HG03460 (cell line): ENCODE measurements around the gene PRKD1.
A peak's percentile ranks its signal among the peaks of the same experiment; 100 is the strongest.

ENCODE experiments used
- ATAC-seq: cut with Tn5 transposase; IDR thresholded peaks from one replicate; pipeline ENCODE4 v1.9.1; 2021; ENCODE audit not compliant: unreplicated experiment

The PRKD1 gene

DNA sequence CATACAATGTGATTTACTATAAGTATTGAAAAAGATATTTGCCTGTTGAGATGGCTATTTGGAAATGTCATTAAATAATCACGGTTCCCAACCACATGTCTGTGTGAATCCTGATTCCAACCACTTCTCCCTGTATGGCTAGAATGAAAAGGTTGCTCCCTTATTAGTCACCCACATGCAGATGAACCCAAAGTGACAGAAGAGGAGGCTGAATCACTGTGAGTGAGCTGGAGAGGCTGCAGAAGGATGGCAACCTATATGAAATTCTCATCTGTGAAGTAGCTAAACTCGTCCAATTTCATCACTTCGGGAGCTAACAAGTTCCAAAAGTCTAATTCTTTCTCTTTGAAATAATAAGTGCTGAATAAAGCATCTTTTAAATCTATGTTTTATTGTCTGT is 300.5 kb downstream of the PRKD1 start:
- no peak for ATAC-seq

DNA sequence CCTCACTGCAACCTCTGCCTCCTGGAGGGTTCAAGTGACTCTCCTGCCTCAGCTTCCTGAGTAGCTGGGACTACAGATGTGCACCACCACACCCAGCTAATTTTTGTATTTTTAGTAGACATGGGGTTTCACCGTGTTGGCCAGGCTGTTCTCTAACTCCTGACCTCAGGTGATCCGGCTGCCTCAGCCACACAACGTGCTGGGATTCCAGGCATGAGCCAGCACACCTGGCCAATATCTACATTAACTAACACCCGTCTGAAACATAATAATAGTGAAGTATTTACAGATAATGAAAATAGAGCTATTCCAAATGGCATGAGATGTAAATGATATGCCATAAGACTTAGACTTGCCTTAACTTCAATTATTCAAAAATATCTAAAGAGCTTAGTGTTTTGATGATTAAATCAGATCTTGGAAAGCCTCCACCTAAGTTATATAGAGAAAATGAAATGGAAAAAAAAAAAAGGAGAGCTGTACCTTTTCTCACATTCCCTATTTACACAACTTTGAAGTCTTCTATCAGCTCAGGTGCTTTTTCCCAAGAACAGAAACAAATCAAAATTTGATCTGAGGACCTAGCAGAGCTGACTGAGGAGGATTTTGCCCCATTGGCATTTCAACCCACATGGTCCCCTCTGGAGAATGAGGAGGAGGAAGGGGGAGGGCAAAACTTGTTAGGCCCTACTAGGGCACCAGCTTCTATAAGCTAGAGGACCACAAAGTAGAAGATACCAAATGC is 309.2 kb downstream of the PRKD1 start:
- no peak for ATAC-seq

DNA sequence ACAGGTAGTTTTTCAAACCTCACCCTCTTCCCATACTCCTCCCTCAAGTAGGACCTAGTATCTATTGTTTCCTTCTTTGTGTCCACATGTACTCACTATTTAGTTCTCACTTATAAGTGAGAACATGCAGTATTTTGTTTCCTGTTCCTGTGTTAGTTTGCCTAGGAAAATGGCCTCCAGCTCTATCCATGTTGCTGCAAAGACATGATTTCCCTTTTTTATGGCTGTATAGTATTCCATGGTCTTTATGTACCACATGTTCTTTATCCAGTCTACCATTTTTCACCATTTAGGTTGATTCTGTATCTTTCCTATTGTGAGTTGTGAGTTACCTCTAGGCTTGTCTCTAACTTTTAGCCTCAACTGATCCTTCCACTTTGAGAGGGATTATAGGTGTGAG is 310.7 kb downstream of the PRKD1 start:
- no peak for ATAC-seq

DNA sequence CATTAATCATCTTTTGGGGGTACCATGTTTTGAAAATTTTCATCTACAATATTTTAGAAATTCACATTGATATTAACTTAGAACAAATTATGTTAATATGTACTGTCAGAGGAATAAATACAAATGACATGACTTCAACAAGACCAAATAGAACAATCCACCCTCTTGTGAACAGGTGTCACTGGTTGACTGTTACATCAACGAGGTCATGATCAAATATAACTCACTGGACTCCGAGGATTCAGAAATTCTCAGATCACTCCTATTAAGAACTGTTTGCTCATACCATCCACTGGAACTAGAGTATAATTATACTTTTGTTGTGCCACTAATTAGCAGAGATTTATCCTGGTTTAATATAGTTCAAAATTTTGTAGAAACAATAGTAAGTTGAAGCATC is 318.8 kb downstream of the PRKD1 start:
- ATAC-seq = no peak

DNA sequence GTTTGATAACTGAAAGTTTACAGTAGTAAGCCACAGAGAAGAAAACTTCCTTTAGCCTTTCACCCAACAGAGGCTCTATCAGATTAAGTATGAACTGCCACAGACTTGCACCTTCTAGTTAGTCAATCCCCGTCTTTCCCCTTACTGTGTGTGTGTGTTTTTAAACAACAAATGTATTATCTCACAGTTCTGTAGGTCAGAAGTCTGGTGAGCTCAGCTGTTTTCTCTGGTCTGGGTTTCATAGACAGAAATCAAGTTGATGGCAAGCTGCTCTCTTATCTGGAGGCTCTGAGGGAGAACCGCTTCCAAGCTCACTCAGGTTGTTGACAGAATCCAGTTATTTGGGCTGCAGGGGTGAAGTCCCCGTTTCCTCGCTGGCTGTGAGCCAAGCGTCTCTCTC is 320.5 kb downstream of the PRKD1 start:
- no peak for ATAC-seq

DNA sequence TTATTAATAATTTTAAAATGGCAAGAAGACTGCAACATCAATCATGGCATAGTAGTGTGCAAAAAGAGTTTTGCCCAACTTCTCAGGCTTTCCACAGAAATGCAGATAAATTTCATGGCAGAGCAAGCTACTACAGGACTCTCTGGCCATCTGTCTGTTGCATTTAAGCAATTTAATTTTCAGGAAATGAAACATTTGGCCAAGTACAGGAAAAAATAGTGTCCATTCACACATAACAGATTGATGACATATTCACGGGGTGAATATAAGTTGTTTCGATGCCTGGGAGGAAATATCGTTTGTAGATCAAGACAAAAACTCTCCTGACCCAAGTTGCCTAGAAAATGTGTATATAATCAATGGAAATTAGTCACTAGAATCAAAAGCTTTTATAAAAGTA is 324.0 kb downstream of the PRKD1 start:
- ATAC-seq = no peak

DNA sequence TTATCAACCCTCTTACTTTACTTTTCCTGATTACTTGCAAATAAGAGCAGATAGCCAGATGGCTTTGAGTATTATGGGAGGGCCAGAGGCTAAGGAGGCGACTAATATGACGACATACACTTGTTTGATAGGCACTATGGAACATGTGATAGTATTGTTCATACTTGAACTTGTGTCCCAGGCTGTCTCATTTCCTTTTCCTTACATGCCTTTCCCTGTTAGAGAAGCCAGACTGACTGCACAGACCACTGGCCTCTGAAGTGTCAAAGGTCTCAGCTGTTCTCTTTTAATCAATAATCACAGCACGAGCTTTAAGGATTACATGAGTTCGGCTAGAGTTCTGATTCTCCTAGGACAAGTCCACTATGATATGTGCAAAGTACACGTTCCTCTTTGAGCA is 326.0 kb downstream of the PRKD1 start:
- no peak for ATAC-seq

DNA sequence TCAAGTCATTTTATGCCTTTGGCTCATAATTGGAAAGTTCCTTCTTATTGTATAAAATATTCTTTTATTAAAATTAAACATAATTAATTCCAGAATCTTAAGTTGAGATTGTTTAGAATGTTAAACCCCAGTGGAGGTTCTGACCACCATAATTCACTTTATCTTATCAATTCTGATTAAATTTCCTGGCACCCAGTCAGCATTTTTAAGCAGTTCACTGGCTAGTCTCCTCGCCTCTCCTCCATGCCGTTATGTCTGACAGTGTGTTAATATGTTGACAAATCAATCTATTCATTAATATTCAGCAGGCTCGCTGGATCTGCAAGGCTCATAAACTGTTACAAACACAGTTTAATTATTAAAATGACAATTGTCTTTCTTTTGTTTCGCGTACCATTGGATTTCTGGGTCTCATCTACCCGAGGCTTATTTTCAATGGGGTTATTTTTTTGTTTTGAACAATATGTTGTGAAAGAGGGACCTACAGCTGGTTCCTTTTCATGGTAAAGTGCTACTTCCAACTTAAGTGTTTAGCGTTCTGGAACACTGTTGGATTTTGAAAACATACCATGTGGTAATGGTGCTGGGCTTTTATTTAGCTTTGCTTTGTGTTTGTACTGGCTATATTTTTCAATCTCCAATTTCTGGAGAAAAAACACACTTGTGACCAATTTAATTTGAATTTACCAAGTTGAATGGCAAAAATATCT is 339.7 kb downstream of the PRKD1 start:
- ATAC-seq = no peak

DNA sequence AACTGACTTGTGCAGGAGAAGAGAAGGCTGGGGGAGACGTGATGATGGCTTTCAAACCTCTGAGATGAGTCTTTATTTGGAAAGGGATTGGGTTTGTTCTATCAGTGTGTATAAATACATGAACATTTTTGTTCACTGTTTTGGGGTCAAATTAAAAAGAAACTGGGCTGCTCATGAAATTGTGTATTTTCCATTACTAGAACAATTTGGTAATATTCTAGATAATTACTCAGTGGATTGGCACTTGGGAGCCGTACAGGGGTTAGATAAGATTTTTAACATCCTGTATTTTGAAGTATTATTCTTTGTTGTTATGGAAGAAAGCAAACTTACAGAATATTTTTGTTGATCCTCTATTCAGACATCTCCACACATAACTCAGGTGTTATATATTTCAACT is 340.6 kb downstream of the PRKD1 start:
- no peak for ATAC-seq

DNA sequence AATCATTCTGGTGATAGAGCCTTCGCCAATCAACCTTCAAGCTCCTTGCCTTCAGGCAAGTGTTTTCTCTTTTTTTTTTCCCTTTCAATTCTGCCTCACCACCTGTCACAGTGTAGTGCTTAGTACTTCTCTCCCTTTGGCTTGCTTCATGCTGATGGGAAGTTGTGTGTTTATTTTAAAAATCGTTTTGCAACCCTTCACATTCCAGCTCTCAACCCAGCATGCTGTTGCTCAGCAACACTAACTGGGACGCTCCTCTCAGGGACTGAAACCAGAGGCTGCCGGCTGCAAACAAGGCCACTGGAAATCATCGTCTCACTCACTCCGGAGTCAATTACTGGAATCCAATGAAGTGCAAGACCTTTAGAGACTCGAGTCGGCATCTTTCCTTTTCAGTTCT is 342.7 kb downstream of the PRKD1 start:
- no peak for ATAC-seq

DNA sequence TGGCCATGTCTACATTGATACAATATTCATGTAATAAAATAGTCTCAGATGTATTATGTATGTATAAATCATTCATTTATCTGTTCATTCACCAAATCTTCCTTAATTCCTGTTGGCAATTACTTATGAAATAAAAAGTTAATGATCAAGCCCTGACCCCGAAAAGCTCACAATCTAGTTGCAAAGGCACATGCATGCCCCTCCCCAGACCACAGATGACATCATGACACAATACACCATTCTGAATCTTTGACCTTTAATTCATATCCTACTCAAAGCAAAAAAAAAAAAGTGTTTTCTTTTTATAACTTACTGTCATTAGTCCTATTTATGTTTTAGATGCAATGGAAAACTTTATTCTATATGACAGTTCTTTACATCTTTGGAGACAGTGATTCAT is 346.9 kb downstream of the PRKD1 start:
- ATAC-seq = no peak

DNA sequence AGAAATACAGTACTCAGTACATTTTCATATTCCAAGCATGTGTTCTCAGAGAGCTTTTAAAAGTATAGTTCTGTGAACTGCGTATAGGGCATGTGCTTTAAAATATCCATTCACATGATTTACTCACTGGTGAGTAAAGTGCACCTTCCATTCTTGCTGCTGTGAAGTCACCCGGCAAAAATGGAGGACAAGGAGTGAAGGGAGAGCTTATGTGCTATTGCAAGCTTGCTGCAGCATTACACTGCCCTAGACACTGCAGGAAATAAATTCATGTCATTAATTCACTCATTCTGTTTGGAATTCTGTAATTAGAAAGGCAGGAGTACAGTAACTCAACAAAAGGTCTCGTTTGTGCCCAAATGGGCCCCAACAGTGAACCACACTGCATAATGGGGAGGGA is 347.8 kb downstream of the PRKD1 start:
- no peak for ATAC-seq

DNA sequence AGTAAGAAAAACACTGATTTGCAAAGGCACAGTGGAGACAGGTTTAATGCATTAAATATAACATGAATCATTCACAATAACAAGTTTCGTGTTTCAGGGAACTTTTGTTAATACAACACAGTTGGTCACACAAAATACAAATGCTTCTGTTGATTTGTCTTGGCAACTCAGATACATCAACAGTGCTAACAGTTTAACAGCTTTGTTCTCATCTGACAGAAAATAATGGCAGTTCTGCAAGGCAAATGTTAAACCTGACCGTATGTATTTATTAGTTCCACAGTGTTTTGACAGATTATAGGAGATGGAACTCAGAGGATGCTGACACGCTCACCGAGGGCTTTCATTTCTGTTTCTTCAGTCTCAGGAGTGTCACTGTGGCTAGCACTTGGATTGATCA is 350.7 kb downstream of the PRKD1 start:
- no peak for ATAC-seq

DNA sequence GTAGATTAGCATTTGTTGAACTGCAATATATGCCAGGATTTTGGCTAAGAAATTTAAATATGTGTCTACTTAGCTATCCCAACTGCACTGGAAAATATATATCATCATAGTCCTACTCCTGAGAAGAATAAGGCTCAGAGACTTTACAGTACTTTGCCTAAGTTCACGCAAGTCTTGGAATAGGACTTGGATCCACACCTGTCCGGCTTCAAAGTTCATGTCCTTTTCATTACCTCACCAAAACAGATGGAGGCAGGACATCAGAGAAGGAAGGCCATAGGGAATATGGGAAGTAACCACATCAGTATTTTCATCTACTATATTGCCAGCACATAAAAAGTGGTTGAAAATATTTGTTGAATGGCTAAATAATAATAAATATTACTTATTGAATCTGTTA is 358.5 kb downstream of the PRKD1 start:
- no peak for ATAC-seq

DNA sequence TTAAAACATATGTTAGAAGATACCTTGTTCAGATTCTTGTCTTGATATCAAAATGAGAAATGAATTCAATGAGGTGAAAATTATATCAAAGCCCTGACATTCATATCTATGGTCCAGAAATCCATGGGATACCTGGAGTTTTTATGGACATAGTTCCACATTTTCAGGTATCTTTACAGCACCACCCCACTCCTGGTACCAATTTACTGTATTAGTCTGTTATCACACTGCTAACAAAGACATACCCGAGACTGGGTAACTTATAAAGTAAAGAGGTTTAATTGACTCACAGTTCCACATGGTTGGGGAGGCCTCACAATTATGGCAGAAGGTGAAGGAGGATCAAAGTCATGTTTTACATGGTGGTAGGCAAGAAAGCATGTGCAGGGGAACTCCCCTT is 361.5 kb downstream of the PRKD1 start:
- no peak for ATAC-seq

DNA sequence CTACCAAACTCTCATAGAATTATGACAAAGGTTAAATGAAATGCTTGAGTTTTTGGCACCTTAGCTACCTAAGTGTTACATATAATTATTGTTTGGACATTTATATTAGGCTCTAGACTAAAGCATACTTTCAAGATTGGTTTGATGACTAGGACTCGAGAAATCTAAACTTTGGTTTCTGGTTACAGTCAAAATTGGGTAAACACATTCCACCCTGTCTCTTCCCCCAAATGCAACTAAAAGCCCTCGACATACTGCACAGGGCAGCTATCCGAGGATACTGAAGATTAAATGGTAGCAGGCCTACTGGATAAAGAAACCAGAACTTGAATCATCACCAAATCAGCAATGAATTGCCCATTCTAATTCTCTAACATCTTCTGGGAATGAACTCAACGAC is 369.1 kb downstream of the PRKD1 start:
- no peak for ATAC-seq

DNA sequence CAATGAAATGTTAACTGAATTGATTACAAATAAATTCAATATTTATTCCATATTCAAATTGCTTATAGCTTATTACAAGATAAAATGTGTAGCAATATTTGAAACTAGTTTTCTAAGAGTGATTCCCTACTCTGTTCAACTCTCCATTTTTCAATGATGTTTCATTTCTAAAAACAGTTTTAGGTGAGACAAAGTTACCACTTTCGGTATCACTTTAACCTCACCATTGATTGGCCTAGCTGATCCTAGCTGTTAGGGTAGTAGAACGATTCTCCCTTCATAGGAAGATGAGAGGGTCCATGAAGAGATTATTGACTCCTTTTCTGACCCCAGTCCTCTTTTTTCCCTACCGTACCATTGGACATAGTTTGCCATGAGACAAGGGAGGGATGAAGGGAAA is 373.3 kb downstream of the PRKD1 start:
- ATAC-seq = no peak

DNA sequence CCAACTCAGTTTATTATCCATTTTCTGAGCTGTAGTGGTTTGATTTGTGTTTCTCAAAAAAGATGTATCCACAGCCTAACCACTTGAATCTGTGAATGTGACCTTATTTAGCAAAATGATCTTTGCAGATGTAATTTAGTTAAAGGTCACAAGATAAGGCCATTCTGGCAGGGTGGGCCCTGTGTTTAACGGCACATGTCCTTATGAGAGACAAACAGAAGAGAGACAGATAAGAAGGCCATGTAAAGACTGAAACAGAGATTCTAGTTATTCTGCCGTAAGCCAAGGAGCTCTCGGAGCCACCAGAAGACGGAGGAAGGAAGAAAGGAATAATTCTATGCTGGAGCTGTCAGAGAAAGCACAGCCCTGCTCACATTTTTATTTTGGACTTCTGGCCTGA is 374.2 kb downstream of the PRKD1 start:
- no peak for ATAC-seq

DNA sequence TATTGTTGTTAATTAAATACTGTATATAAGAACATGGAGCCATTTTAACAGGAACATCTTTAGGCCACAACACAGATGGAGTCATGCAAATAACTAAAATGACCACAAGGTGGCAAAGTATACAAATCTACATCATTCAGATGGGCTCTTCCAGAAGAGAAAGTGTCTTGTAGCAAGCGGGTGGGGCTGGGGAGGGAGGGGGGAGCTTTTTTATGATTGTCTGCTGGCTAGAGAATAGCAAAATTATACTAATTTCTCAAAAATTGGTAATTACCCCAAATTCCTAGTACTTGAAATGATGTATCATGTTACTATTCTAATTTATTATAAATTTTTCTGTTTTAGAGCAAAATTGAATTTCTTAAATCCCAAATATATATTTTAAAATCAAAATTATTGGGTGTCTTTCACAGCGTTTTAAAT is 378.7 kb downstream of the PRKD1 start:
- ATAC-seq = peak; percentile 76

DNA sequence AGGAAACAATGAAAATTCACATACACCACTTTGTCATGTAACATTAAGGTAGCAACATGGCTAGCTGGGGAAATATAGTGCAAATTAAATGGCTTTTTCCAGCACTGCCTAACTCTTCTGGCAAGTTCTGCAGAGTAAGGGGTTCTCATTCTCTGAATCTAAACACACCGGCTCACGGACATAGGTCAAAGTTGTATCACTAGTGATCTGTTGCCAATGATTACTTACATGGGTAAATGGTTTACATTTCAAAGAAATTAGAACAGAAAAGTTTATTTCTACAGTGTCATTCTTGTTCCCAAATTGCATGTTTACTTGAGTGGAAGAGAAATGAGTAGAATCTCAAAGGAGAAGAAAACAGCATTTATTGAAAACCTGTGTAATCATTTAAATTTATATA is 381.9 kb downstream of the PRKD1 start:
- ATAC-seq = no peak

DNA sequence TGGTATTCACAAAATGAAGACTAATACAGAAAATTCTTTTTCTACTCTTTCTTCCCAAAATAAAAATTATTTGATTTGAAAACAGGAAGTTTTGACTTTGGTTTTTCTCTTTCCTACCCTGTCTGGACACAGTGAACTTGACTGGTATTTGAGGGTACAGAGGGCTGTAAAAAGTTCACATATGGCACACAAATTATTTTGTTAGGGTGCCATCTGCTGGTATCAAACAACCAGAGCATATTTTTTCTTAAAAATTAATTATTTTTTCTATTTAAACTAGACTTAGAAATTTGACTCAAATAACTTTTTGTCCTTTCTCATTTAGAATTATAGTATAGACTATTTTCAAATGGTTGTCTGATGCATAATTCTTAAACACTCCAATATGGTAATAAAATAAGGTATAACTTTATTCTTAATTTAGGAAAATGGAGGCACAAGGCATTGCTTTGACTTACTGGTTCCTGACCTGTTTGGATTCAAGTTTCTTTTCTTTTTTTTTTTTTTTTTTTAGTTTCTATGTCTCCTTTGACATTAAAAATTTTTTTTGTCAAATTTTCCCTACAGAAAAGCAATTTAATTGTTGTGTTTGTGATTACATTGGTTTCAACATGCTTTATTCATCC is 390.6 kb downstream of the PRKD1 start:
- ATAC-seq = no peak

DNA sequence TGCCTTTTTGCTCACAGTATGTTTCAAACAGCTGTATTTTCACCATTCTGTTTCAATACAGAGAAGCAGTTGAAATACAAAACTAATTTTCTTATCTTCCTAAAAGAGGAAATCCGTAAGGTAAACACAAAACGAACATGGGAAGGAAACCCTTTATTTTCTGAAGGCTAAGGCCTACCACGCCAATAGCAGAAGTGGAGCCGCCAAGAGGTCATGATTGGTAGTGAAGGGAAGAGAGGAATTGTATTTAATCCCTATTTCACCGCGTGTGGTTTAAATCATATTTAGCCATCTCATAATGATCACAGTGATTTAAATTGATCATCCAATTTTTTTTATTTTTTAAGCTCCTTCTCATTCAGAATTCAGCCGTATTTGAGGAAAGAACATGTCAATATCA is 398.2 kb downstream of the PRKD1 start:
- no peak for ATAC-seq
